Measurements from ENCODE around the gene KCNA1.

The KCNA1 gene

GRCh38 chr12:4934407-4935035, 24.8 kb downstream of the KCNA1 start:
- H3K27me3 Mint-ChIP-seq = peaks cover 42 to 45% of the 10 kb centered on the region in 2 donors
- no peaks in the 10 kb centered on the region for H3K4me1 Mint-ChIP-seq
- no peak for DNase-seq

GRCh38 chr12:4938900-4939299, 29.2 kb downstream of the KCNA1 start:
- ATAC-seq (replicated peaks) (no peak), DNase-seq (no peak)
- H3K27me3 Mint-ChIP-seq = peaks cover 16 to 20% of the 10 kb centered on the region in 2 donors
- no peaks in the 10 kb centered on the region for H3K36me3 Mint-ChIP-seq
- no peak overlapping the region for H3K27ac Mint-ChIP-seq
- peaks cover 7 to 9% of the 10 kb centered on the region in 2 donors for H3K4me1 Mint-ChIP-seq
- H3K4me3 Mint-ChIP-seq = no peak overlapping the region
- no peaks in the 10 kb centered on the region for H3K9me3 Mint-ChIP-seq

More at GRCh38 chr12:4934407-4935035, 24.8 kb downstream of the KCNA1 start:
- ATAC-seq (replicated peaks) = no peak
- H3K27ac Mint-ChIP-seq = no peak overlapping the region
- no peak overlapping the region for H3K4me3 Mint-ChIP-seq
- H3K9me3 Mint-ChIP-seq = no peaks in the 10 kb centered on the region
- no peaks in the 10 kb centered on the region for H3K36me3 Mint-ChIP-seq

- H3K4me3 Mint-ChIP-seq = no peak overlapping the region
- H3K4me1 Mint-ChIP-seq = peaks cover 12 to 15% of the 10 kb centered on the region in 2 donors
- H3K27ac Mint-ChIP-seq = no peak overlapping the region
- H3K9me3 Mint-ChIP-seq = no peaks in the 10 kb centered on the region
- no peak for ATAC-seq (replicated peaks)
- peaks cover 11 to 15% of the 10 kb centered on the region in 2 donors for H3K27me3 Mint-ChIP-seq
- no peaks in the 10 kb centered on the region for H3K36me3 Mint-ChIP-seq
- no peak for DNase-seq
Measured at GRCh38 chr12:4939418-4940023, 29.8 kb downstream of the KCNA1 start.

- DNase-seq (no peak), ATAC-seq (replicated peaks) (peak; percentile 81 to 90)
- Mint-ChIP-seq H3K27me3 (peaks cover 3 to 11% of the 10 kb centered on the region in 2 donors), H3K4me1 (peaks cover 13 to 16% of the 10 kb centered on the region in 2 donors), H3K4me3 (no peak overlapping the region), H3K27ac (no peak overlapping the region), H3K36me3 (no peaks in the 10 kb centered on the region), H3K9me3 (no peaks in the 10 kb centered on the region)
Measured at GRCh38 chr12:4943067-4943937, 33.6 kb downstream of the KCNA1 start.

GRCh38 chr12:4943938-4944284, 34.2 kb downstream of the KCNA1 start:
- H3K4me1 Mint-ChIP-seq = peaks cover 13 to 16% of the 10 kb centered on the region in 2 donors
- no peaks in the 10 kb centered on the region for H3K9me3 Mint-ChIP-seq
- H3K36me3 Mint-ChIP-seq = no peaks in the 10 kb centered on the region
- no peak overlapping the region for H3K27ac Mint-ChIP-seq
- H3K4me3 Mint-ChIP-seq = no peak overlapping the region
- H3K27me3 Mint-ChIP-seq = peaks cover 3 to 11% of the 10 kb centered on the region in 2 donors
- no peak for DNase-seq
- ATAC-seq (replicated peaks) = peak; percentile 31 to 47

GRCh38 chr12:4947253-4947652, 37.5 kb downstream of the KCNA1 start:
- Mint-ChIP-seq H3K4me3 (no peak overlapping the region), H3K27me3 (peaks cover 4 to 11% of the 10 kb centered on the region in 2 donors), H3K36me3 (no peaks in the 10 kb centered on the region), H3K9me3 (no peaks in the 10 kb centered on the region), H3K4me1 (peaks cover 13 to 16% of the 10 kb centered on the region in 2 donors), H3K27ac (no peak overlapping the region)
- ATAC-seq (replicated peaks) (no peak), DNase-seq (no peak)

- H3K27me3 Mint-ChIP-seq = peaks cover 20 to 40% of the 10 kb centered on the region in 2 donors
- DNase-seq (no peak), ATAC-seq (replicated peaks) (no peak)
- no peaks in the 10 kb centered on the region for H3K9me3 Mint-ChIP-seq
- H3K4me3 Mint-ChIP-seq = no peak overlapping the region
- H3K36me3 Mint-ChIP-seq = no peaks in the 10 kb centered on the region
- no peak overlapping the region for H3K27ac Mint-ChIP-seq
- H3K4me1 Mint-ChIP-seq = no peaks in the 10 kb centered on the region
Measured at GRCh38 chr12:4951083-4951482, 41.4 kb downstream of the KCNA1 start.

- H3K27me3 Mint-ChIP-seq = peaks cover 24 to 45% of the 10 kb centered on the region in 2 donors
- H3K9me3 Mint-ChIP-seq = no peaks in the 10 kb centered on the region
- H3K27ac Mint-ChIP-seq = no peak overlapping the region
- H3K36me3 Mint-ChIP-seq = no peaks in the 10 kb centered on the region
- H3K4me1 Mint-ChIP-seq = no peaks in the 10 kb centered on the region
- DNase-seq (no peak), ATAC-seq (replicated peaks) (no peak)
- no peak overlapping the region for H3K4me3 Mint-ChIP-seq
Measured at GRCh38 chr12:4951601-4952000, 41.9 kb downstream of the KCNA1 start.

GRCh38 chr12:4954621-4955354, 45.1 kb downstream of the KCNA1 start:
- H3K27ac Mint-ChIP-seq = no peak overlapping the region
- DNase-seq (no peak), ATAC-seq (replicated peaks) (no peak)
- no peak overlapping the region for H3K4me3 Mint-ChIP-seq
- H3K27me3 Mint-ChIP-seq = peaks cover 50 to 60% of the 10 kb centered on the region in 2 donors
- H3K4me1 Mint-ChIP-seq = no peaks in the 10 kb centered on the region
- H3K9me3 Mint-ChIP-seq = no peaks in the 10 kb centered on the region
- no peaks in the 10 kb centered on the region for H3K36me3 Mint-ChIP-seq

- DNase-seq = no peak
- H3K4me3 Mint-ChIP-seq = no peak overlapping the region
- no peaks in the 10 kb centered on the region for H3K9me3 Mint-ChIP-seq
- H3K27me3 Mint-ChIP-seq = peaks cover 51 to 61% of the 10 kb centered on the region in 2 donors
- no peaks in the 10 kb centered on the region for H3K36me3 Mint-ChIP-seq
- no peaks in the 10 kb centered on the region for H3K4me1 Mint-ChIP-seq
- ATAC-seq (replicated peaks) = no peak
- no peak overlapping the region for H3K27ac Mint-ChIP-seq
Measured at GRCh38 chr12:4956054-4956453, 46.3 kb downstream of the KCNA1 start.

- Mint-ChIP-seq H3K36me3 (no peaks in the 10 kb centered on the region), H3K9me3 (no peaks in the 10 kb centered on the region), H3K27me3 (peaks cover 60 to 65% of the 10 kb centered on the region in 2 donors), H3K4me1 (no peaks in the 10 kb centered on the region), H3K4me3 (no peak overlapping the region), H3K27ac (no peak overlapping the region)
- no peak for ATAC-seq (replicated peaks)
- DNase-seq = no peak
Measured at GRCh38 chr12:4956968-4957367, 47.3 kb downstream of the KCNA1 start.

- Mint-ChIP-seq H3K36me3 (no peaks in the 10 kb centered on the region), H3K27me3 (peaks cover 54 to 62% of the 10 kb centered on the region in 2 donors), H3K4me3 (no peak overlapping the region), H3K9me3 (no peaks in the 10 kb centered on the region), H3K4me1 (no peaks in the 10 kb centered on the region), H3K27ac (no peak overlapping the region)
- ATAC-seq (replicated peaks) = no peak
- DNase-seq = no peak
Measured at GRCh38 chr12:4957761-4958160, 48.1 kb downstream of the KCNA1 start.

- Mint-ChIP-seq H3K4me3 (no peak overlapping the region), H3K9me3 (no peaks in the 10 kb centered on the region), H3K36me3 (no peaks in the 10 kb centered on the region), H3K27ac (no peak overlapping the region), H3K27me3 (peaks cover 52 to 57% of the 10 kb centered on the region in 2 donors), H3K4me1 (no peaks in the 10 kb centered on the region)
- no peak for ATAC-seq (replicated peaks)
- no peak for DNase-seq
Measured at GRCh38 chr12:4958697-4959375, 49.1 kb downstream of the KCNA1 start.

- Mint-ChIP-seq H3K4me3 (no peak overlapping the region), H3K36me3 (no peaks in the 10 kb centered on the region), H3K27ac (no peak overlapping the region), H3K27me3 (peaks cover 56 to 58% of the 10 kb centered on the region in 2 donors), H3K4me1 (no peaks in the 10 kb centered on the region), H3K9me3 (no peaks in the 10 kb centered on the region)
- DNase-seq (no peak), ATAC-seq (replicated peaks) (no peak)
Measured at GRCh38 chr12:4959381-4959780, 49.7 kb downstream of the KCNA1 start.
